ENCODE data around the gene AP3M1.

DNA sequence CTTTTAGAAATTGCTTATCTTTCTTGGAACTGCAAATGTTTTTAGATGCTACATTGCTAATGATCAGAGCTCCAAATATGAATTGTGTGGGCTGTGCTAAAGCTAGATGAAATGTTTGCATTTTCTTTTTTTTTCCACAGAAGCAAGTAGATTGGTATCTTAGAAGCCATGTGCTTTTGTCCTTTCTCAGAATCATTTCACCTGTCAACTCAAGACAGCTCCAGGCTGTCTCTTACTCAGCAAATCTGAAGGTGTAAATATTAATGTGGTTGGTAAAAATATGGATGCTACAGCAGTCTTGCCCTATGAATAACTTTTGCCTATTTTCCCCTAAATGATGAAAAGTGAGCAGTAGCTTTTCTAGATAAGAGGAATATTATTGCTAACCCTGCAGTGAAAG, 41.2 kb downstream of the AP3M1 start:
- TF ChIP-seq, protein P1, sequence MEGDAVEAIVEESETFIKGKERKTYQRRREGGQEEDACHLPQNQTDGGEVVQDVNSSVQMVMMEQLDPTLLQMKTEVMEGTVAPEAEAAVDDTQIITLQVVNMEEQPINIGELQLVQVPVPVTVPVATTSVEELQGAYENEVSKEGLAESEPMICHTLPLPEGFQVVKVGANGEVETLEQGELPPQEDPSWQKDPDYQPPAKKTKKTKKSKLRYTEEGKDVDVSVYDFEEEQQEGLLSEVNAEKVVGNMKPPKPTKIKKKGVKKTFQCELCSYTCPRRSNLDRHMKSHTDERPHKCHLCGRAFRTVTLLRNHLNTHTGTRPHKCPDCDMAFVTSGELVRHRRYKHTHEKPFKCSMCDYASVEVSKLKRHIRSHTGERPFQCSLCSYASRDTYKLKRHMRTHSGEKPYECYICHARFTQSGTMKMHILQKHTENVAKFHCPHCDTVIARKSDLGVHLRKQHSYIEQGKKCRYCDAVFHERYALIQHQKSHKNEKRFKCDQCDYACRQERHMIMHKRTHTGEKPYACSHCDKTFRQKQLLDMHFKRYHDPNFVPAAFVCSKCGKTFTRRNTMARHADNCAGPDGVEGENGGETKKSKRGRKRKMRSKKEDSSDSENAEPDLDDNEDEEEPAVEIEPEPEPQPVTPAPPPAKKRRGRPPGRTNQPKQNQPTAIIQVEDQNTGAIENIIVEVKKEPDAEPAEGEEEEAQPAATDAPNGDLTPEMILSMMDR (IDR thresholded peaks at IDR 0.05), result no peak
- TF ChIP-seq POLR2A (IDR thresholded peaks at IDR 0.05), result no peak

All from thyroid gland (tissue), 4 donors.